GM19395 (cell line): ENCODE data around the gene CDKN2AIP.
"Not testable (repeated sequence)": the region's sequence is repeated elsewhere in the genome, so short reads cannot be mapped to it uniquely, and the experiment has no call there.

Experiments used
- ATAC-seq: cut with Tn5 transposase; IDR thresholded peaks from one replicate; pipeline ENCODE4 v1.9.1; 2021; ENCODE audit warnings: mild to moderate bottlenecking, moderate library complexity; ENCODE audit not compliant: unreplicated experiment

CDKN2AIP gene

DNA sequence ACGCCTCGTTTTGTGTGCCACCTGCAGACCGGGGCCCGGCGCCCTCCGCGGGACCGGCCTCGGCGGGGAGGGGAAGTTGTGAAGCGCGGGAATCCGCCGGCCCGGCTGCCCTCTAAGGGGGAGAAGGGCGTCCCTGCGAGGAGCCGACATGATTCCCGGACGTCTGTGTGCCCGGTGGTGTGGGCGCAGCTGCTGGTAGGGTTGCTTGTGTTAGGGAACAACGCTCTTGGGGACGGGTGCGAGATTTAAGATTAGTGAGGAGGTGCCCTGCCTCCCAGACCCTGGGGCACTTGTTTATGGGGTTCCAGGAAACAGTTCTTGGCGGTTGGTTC is 627 bp downstream of the CDKN2AIP start:
- ATAC-seq = peak; percentile 29

DNA sequence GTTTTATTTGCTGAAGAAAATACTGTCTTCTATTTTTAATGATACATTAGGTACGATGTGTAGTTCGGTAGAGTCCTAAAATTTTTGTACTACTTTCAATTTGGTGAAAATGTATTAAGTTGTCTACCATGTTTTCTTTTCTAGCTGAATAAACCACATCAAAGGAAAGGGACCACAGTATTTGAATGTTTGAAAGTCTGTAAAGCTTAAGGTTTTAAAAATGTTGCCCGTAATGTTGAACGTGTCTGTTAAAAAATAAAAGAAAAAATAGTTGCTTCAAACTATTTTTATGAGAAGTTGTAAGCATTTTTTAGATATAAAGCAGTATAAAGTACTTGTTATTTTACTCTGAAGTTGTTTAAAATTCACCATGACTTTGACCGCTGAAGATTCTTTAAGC is 3.2 kb downstream of the CDKN2AIP start:
- no peak for ATAC-seq

DNA sequence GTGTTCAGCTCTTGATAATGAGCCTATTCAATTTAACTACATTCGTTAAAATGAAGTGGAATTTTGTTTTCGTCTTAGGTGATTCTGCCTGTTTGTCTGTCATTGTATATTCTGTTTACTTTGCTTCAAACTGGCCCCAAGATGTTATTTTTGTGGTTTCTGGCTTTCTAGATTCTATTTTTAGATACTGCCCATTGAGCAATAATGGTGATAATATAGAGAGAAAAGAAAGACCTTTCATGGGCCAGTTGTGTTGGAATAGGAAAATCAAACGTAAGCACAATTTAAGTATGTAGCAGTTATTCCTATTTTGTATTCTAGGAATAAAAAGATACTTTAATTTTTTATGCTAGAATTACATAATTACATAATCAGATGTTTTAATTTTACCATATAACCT is 4.0 kb downstream of the CDKN2AIP start:
- ATAC-seq = no peak

DNA sequence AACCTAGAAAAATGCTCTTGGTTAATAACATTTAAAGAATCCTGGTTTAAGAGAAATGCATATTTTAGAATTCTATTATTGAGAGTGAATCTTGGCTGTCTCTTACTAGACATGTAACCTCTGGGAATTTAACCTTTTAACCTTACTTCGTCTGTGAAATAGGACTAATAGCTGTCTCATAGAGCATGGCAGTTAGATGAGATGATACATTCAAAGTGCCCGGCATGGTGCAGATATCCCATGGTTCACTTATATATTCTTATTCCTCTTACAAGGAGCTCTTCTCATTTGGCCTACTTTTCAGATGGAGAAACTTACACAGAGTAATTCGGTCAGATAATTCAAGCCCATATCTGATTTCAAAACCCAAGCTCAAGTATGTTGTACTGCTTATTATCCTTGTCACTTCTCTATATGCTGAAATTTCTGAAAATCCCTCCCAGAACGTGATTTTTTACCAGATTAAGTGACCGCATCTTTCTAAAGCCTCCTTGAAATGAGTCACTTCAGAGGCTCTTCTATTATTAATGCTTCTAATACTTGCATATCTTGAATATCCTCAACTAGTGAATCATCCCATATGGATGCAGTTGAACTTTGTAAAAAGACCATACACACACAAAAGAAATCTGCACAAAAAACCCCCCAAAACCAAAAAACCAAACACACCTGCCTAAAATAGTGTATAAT is 4.9 kb downstream of the CDKN2AIP start:
- ATAC-seq = no peak

DNA sequence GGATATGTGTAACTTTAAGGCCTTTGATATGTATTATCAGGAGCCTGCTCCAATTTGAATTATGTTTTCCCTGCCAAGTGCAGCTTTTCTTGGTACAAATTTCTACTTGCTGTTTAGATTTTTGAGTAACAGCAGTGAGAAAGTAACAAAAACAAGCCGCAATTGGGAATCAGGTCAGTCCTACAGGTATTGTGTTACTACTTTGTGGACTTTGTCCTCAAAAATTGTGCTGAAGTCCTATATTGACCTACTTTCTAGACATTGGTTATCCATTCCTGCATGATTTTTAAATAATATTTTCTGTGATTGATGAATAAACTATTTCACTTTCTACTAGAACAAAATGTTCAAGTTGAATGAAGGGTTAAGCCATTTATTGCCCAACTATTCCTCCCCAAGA is 5.7 kb downstream of the CDKN2AIP start:
- ATAC-seq = no peak

DNA sequence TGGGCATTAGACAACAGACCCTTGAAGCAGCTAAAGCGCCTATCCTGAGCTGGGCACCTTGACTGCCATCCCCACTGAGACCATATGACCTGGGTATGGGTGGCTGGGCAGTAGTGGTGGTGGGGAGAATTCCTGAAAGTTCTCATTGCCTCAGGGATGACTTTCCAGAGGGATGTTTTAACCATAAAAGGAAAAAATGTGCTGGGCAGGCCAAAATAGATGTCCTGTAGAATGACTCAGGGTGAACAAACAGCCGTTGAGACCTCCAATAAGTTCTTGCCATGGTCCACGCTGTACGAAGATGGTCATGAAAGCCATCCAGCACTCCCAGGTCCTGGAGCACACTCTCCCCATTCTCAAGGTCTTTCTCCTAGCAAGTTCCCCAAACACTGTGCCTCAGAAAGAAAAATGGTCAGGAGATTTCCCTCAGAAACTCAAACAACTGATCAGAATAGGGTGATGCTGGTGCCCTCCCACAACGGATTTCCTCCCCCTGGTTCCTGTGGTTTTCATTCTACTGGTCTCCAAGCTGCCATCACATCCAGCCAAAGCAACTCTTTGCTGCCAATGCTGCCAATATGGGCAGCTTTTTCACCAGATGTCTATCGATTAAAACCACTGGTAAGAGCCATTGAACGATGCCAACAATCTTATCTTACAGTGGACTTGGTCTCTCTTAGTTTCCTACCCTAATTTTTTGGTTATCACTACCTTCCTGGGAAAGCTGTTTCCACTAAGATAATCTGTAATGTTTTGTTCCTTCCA is 11.2 kb downstream of the CDKN2AIP start:
- ATAC-seq = no peak

DNA sequence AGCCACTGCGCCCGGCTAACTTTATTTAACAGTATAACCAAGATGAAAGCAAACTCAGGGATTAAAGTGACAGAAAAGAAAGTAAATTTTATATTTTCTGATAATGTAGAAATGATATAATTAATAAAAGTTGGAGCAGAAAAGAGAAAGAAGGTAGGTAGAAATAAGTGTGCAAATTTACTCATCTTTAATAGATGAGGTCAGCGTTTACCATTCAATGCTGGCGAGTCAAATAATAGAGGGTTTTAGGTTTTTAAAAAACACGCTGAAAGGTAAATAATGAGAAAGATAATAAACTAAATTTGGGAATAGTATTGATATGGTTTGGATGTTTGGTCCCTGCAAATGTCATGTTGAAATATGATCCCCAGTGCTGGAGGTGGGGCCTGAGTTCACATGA is 13.6 kb downstream of the CDKN2AIP start:
- ATAC-seq = no peak

DNA sequence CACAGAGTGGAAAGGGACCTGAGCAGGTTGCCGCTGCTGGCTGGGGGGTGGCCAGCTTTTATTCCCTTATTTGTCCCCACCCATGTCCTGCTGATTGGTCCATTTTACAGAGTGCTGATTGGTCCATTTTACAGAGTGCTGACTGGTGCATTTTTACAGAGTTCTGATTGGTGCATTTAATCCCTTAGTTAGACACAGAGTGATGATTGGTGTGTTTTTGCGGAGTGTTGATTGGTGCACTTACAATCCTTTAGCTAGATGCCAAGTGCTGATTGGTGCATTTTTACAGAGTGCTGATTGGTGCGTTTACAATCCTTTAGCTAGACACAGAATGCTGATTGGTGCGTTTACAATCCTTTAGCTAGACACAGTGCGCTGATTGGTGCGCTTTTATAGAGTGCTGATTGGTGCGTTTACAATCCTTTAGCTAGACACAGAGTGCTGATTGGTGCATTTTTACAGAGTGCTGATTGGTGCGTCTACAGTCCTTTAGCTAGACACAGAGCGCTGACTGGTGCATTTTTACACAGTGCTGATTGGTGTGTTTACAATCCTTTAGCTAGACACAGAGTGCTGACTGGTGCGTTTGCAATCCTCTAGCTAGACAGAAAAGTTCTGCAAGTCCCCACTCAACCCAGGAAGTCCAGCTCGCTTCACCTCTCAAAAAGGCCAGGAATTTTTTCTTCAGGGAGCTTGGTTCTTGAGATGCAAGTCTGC is 19.6 kb downstream of the CDKN2AIP start:
- not testable (repeated sequence) for ATAC-seq

DNA sequence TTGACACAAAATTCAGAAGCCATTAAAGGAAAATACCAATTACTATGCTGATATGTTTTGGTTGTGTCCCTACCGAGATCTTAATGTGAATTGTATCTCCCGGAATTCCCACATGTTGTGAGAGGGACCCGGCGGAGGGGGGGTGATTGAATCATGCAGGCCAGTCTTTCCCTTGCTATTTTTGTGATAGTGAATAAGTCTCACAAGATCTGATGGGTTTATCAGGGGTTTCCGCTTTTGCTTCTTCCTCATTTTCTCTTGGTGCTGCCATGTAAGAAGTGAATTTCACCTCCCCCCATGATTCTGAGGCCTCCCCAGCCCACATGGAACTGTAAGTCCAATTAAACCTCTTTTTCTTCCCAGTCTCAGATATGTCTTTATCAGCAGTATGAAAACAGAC is 21.4 kb downstream of the CDKN2AIP start:
- ATAC-seq = not testable (repeated sequence)

DNA sequence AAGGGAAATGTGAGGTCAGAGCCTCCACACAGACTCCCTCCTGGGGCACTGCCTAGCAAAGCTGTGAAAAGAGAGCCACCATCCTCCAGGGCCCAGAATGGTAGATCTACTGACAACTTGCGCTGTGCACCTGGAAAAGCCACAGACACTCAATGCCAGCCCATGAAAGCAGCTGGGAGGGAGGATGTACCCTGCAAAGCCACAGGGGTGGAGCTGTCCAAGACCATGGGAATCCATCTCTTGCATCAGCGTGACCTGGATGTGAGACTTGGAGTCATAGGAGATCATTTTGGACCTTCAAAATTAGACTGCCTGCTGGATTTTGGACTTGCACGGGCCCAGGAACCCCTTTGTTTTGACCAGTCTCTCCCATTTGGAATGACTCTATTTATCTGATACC is 22.8 kb downstream of the CDKN2AIP start:
- ATAC-seq = no peak

DNA sequence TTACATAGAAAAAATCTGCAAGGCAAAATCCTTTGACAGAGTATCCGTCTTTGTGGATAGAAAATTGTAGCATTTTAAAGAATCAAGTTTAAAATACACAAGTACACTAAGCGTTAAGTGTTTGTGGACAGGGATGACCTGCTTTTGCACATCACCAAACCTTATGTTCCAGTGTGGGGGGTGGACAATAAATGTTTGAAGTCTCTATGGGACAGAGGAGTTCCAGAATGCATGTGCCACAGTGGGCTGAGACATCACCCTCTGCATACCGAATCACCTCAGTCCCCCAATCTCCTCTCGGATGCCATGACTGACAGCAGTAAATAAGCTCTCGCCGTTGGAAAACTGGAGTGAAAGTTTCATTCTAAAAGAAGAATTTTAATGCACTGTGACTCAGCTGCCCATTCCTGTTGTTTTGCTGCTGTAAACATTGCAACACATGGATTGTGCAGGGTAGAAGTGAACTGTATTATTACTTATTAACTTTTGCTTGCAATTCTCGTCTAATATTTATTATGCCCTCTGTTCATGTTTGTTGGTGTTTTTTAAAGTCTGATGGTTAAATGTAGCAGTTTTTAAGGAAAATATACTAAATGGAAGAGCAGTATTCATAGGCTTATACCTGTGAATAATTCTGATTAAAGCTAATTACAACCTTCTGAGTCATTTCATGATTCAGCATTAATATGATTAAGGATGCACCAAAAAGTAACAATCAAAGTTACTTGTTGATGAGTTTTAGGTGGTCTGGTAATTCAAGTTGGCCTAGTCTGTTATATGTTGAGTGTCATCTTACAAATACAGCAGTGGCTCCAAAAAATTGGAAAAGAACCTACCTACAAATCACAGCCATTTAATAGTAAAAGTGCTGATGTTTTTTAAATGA is 24.0 kb downstream of the CDKN2AIP start:
- ATAC-seq = no peak

DNA sequence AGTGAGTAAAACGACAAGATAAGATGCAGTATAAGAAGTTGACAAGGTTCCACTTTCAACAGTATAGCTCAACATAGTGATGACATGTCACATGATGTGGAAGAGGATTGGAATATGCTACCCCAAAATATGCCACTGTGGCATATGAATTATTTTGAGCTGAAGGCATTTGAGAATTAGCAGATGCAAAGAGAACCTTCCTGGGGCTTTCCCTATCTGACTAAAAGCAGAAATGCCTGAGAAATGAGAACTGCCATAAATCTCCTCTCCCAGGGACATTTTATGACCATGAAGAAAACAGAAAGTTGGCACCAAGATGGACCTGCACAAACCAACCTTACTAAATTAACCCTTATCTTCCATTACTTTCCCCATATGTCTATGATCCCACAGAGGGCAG is 24.8 kb downstream of the CDKN2AIP start:
- ATAC-seq = no peak

DNA sequence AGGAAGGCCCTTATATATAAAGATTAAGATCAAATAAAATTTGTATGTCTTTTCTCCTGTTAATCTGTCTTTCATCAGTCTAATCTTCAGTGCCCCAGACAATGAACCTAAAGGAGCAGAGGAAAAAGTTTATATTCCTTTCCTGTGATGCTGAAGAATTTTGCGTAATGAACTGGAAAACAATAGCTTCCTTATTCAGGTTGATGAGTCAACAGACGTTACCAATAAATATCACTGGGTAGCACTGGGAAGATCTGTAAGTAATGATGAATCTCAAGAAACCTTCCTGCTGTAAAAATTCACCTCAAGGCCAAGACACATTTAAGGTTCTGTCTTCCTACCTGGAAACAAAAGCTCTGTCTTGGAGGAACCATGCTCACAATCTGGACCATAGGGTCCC is 25.5 kb downstream of the CDKN2AIP start:
- no peak for ATAC-seq

DNA sequence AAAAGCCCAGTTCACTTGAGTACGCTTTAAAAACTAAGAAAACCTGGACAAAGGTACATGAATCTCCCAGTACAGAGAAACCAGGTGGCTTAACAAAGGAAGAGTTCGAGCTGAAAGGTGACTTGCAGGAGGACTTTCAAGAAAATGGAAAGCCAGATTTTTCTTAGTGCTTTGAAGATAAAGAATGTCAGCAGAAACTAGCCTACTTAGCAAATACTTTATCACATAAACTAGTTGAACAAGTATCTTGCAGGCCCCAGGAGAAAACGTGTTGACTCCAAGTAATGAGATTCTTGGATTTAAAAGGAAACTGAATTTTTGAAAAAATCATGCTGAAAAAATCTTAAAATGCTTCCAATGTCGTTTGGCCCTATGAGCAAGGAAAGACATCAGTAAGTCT is 26.4 kb downstream of the CDKN2AIP start:
- no peak for ATAC-seq

DNA sequence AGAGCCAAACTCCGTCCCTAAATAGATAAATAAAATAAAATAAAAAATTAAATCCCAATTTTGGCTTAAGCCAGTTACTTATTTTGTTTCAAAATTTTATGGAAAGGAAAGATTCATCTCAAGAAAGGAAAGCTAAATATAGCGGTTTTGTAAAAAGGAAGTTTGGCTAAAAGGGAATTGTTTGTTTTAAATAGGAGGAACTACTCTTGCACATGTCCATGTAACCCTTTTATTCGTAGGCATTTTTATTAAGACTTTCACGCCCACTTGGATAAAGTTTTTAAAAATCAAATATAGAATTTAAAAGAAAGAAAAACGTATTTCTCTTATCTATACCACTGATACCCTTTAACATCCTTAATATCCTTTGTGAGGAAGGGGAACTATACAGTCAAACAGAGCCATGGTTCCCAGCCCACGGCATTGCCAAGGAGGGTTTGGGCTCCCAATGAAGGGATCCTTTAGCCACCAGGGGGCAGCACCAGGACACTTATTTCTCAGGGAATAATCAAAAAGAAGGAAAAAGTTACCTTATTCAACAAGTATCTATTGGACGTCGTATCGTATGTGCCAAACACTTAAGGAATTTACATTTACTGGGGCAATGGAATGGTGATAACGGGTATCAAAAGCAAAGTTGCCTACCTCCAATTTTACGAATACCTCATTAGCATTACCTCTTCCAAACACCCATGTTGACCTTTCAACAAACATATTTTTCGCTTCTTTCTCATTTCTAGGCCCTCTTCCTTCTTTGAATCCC is 27.7 kb downstream of the CDKN2AIP start:
- ATAC-seq = peak; percentile 89

DNA sequence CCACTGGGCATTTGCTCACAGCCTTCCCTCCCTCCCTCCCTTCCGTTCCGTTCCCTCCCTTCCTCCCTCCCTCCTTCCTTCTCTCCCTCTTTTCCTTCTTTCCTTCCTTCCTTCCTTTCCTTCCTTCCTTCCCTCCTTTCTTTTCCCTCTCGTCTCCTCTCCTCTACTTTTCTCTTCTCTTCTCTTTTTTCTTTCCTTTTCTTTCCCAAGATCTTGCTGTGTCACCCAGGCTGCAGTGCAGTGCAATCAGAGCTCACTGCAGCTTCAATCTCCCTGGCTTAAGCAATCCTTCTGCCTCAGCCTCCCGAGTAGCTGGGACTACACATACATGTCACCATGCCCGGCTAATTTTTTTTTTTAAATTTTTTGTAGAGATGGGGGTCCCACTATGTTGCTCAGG is 33.7 kb downstream of the CDKN2AIP start:
- no peak for ATAC-seq

DNA sequence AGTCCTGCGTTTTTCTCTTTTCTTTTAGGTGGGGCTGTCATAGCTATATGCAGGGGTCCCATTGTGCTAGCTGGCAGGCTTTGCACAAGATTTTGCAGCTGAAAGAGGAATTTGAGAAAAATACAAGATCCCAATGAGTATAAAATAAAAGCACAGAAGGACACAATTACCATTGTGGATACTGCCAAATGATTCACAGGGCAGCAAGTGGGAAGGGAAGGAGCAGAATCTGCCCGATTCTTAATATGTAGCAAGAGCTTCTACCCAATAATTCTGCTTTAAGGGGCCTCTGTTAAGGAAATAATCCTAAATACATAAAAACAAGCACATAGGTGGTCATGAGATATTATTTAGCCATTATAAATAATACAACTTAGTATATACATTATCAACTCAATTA is 34.5 kb downstream of the CDKN2AIP start:
- no peak for ATAC-seq

DNA sequence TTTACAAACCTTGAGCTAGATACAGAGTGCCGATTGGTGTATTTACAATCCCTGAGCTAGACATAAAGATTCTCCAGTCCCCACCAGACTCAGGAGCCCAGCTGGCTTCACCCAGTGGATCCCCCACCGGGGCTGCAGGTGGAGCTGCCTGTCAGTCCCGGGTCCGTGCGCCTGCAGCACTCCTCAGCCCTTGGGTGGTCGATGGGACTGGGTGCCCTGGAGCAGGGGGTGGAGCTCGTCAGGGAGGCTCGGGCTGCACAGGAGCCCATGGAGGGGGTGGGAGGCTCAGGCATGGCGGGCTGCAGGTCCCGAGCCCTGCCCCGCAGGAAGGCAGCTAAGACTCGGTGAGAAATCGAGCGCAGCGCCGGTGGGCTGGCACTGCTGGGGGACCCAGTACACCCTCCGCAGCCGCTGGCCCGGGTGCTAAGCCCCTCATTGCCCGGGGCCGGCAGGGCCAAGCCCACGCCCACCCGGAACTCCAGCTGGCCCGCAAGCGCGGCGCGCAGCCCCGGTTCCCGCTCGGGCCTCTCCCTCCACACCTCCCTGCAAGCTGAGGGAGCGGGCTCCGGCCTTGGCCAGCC is 38.2 kb downstream of the CDKN2AIP start:
- not testable (repeated sequence) for ATAC-seq

DNA sequence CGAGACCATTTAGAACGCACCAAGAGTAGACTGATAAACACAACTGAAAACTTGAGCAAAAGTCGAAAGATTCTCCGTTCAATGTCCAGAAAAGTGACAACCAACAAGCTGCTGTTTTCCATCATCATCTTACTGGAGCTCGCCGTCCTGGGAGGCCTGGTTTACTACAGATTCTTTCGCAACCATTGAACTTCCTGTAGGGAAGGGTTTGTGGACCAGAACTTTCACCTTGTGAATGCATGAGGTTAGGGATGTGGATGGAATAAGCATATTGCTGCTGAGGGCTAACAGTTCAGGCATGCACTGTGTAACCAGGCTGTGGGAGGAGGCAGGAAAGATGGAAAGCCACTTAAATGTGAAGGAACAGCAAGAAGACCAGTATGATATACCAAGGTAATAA is 39.6 kb downstream of the CDKN2AIP start:
- no peak for ATAC-seq
